Endothelial cell of umbilical vein (primary cell): ENCODE measurements around the gene MAML3. TPM values are rescaled to one million over a fixed set of nuclear protein-coding genes. Genes with fewer than 3 reads are reported as not detected.

Experiments
- BruUV-seq: library from RNA; stranded (reverse); fragments of 400-500 nt; replicated peaks from 2 replicates; lab custom pipeline; 2021; lab: Mats Ljungman, UMichigan
- CTCF ChIA-PET: fragments of 300-600, 350-600 bp; sonication (Branson Sonifier 250); formaldehyde crosslinking; loops from one replicate; lab custom pipeline; 2021; ENCODE audit warnings: antibody characterized with exemption, inconsistent platforms; lab: Charles Lee
- POLR2A ChIA-PET: fragments of 300-600, 350-600 bp; sonication (Branson Sonifier 250); formaldehyde crosslinking; loops from one replicate; lab custom pipeline; 2021; ENCODE audit warnings: antibody characterized with exemption, inconsistent platforms; lab: Charles Lee
- DNase-seq: peaks from one replicate; pipeline ENCODE4 v3.0.0-alpha.2; 2011; ENCODE audit warnings: low read depth, low spot score
- FAIRE-seq: peaks from 2 replicates; lab custom pipeline; 2011; peaks lifted over from hg19 to GRCh38; lab: Jason Lieb, UNC
- H2AFZ ChIP-seq: 2 replicates; pipeline ENCODE4 v1.6.0; 2012; ENCODE audit warnings: low read depth, low read length, control low read depth, inconsistent platforms
- H3K27ac ChIP-seq: 2 replicates; pipeline ENCODE4 v1.5.1; 2011; ENCODE audit warnings: low read depth, mild to moderate bottlenecking, control low read depth, low read length, moderate library complexity; ENCODE audit not compliant: insufficient read depth
- H3K27me3 ChIP-seq, 2 experiments: 2 replicates each; pipeline versions ENCODE4 v1.6.0 to v1.6.1; 2011; ENCODE audit warnings: low read length in 2 of 2, mixed read lengths in 1 of 2; ENCODE audit not compliant: control insufficient read depth in 2 of 2, insufficient read depth in 2 of 2
- H3K36me3 ChIP-seq, 2 experiments: 2 replicates in 1 of 2; 3 replicates in 1 of 2; pipeline ENCODE4 v1.5.1; 2011; ENCODE audit warnings: low read length in 2 of 2, mild to moderate bottlenecking in 1 of 2, moderate library complexity in 1 of 2; ENCODE audit not compliant: control insufficient read depth in 2 of 2, insufficient read depth in 2 of 2; ENCODE audit errors: extremely low read depth in 1 of 2
- H3K4me1 ChIP-seq: 3 replicates; pipeline ENCODE4 v1.5.1; 2011; ENCODE audit warnings: mild to moderate bottlenecking, low read length; ENCODE audit not compliant: control insufficient read depth, insufficient read depth; ENCODE audit errors: extremely low read depth
- H3K4me2 ChIP-seq: 2 replicates; pipeline ENCODE4 v1.6.1; 2011; ENCODE audit warnings: low read length, control low read depth, mixed read lengths; ENCODE audit not compliant: insufficient read depth
- H3K4me3 ChIP-seq, 3 experiments: fragments of 200-600 bp in 1 of 3; sonication (generic), shearing (Covaris generic) in 1 of 3; replicated peaks in 1 of 3; 2 replicates each; pipeline ENCODE4 v1.5.1; 2011 to 2016; ENCODE audit warnings: control low read depth in 3 of 3, low read length in 3 of 3, mild to moderate bottlenecking in 2 of 3, inconsistent platforms in 1 of 3, low read depth in 1 of 3, moderate library complexity in 1 of 3; ENCODE audit not compliant: insufficient read depth in 1 of 3
- H3K79me2 ChIP-seq: 2 replicates; pipeline ENCODE4 v1.6.0; 2012; ENCODE audit warnings: low read length, inconsistent platforms; ENCODE audit not compliant: control insufficient read depth, insufficient read depth
- H3K9ac ChIP-seq: replicated peaks from 2 replicates; pipeline ENCODE3; 2011; ENCODE audit warnings: low read length, control low read depth; ENCODE audit not compliant: insufficient read depth; ENCODE audit errors: extremely low read depth
- H3K9me1 ChIP-seq: replicated peaks from 3 replicates; pipeline ENCODE4 v1.6.0; 2011; ENCODE audit warnings: mild to moderate bottlenecking, low read length; ENCODE audit not compliant: control insufficient read depth, insufficient read depth; ENCODE audit errors: extremely low read depth
- H3K9me3 ChIP-seq: replicated peaks from 2 replicates; pipeline ENCODE4 v1.5.1; 2012; ENCODE audit warnings: low read length, inconsistent platforms; ENCODE audit not compliant: control insufficient read depth, insufficient read depth
- H4K20me1 ChIP-seq: replicated peaks from 2 replicates; pipeline ENCODE3; 2011; ENCODE audit warnings: mild to moderate bottlenecking, low read length; ENCODE audit not compliant: control insufficient read depth, insufficient read depth; ENCODE audit errors: extremely low read depth
- CTCF ChIP-seq, 2 donors: IDR thresholded peaks; 1 replicate in 1 of 2; 2 replicates in 1 of 2; pipeline ENCODE4 v1.5.1; 2011; ENCODE audit warnings: low read length in 2 of 2, mild to moderate bottlenecking in 2 of 2, moderate library complexity in 2 of 2, control low read depth in 1 of 2, inconsistent platforms in 1 of 2, low read depth in 1 of 2; ENCODE audit not compliant: insufficient read depth in 1 of 2; ENCODE audit errors: extremely low read depth in 1 of 2
- EZH2 ChIP-seq: IDR thresholded peaks from 2 replicates; pipeline ENCODE4 v1.6.1; 2012; ENCODE audit warnings: borderline replicate concordance, low read depth, mild to moderate bottlenecking, moderate library complexity, low read length, inconsistent platforms; ENCODE audit not compliant: severe bottlenecking
- FOS ChIP-seq: IDR thresholded peaks from 2 replicates; pipeline ENCODE4 v1.6.1; 2011; ENCODE audit warnings: mild to moderate bottlenecking, low read length, moderate library complexity, borderline replicate concordance; ENCODE audit not compliant: insufficient read depth
- dilution Hi-C: fragments of 300-500 bp; cut with MboI; formaldehyde crosslinking; loops from one replicate; pipeline ENCODE4 v1.15.0; 2019; ENCODE audit warnings: low sequenced_read_pairs; ENCODE audit not compliant: extremely low pct_ligation_motif_present
- intact Hi-C: fragments of 100-400 bp; cut with micrococcal nuclease; formaldehyde crosslinking; loops from one replicate; pipeline ENCODE4 v1.10.0; 2022
- polyA plus RNA-seq, 4 experiments: library from polyadenylated mRNA; depleted of rRNA in 3 of 4; stranded (reverse) in 3 of 4; unstranded in 1 of 4; fragments of >200 nt; gene quantifications; 2 replicates each; pipeline versions ENCODE4 v1.2.1 to v1.2.3, GENCODE V29; 2011 to 2012; ENCODE audit warnings: missing spikeins in 1 of 4
- total RNA-seq: library from RNA; stranded (reverse); gene quantifications from 2 replicates; pipeline ENCODE4 v1.2.3, GENCODE V29; 2021
- TF ChIP-seq, protein P1 (sequence below): IDR thresholded peaks from 2 replicates; pipeline ENCODE4 v1.6.1; 2011; ENCODE audit not compliant: insufficient read depth, insufficient read length

Gene MAML3
- total and polyA plus RNA-seq, 2 donors (not counting 3 experiments of a cell fraction or from before 2014, with no cell fraction given), result 14.0 to 20.3 TPM

DNA sequence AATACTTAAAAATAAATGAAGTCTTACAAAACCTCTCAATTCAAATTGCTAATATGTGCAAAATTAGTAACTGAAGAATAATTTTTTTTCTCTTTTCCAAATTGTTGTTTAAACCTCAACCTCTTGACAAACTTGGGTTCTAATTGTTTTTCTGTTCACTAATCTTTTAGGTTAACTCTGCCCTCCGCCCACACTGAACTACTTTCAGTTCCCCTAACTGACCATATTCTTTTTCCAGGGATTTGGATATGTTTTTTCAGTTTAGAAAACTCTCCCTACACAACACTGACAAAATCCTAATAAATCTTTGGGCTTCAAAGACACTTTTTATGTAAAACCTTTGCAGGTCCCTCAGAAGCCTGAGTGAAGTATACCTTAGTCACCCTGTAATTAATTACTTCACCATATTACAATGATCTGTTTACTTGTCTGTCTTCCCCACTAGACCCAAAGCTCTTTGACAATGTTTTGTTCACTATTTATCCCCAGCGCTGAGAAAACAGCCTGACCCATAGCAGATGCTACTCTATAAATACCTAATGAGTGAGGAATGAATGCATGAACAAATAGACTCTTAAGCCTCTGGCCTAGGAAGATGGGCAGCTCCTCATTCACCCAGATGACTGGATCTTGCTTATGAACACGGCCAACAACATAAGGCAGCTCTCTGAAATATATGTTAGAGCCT lies 134.9 kb downstream of the MAML3 start:
- Histone ChIP-seq H3K4me3 (no peak overlapping the region), H2AFZ (no peak overlapping the region), H3K4me1 (no peaks in the 10 kb centered on the region), H4K20me1 (no peaks in the 10 kb centered on the region), H3K9me3 (no peaks in the 10 kb centered on the region), H3K9ac (no peak overlapping the region), H3K79me2 (no peaks in the 10 kb centered on the region), H3K36me3 (no peaks in the 10 kb centered on the region), H3K27me3 (no peaks in the 10 kb centered on the region), H3K4me2 (no peak overlapping the region), H3K9me1 (no peaks in the 10 kb centered on the region), H3K27ac (no peak overlapping the region)
- ChIA-PET CTCF (interaction anchor here (0.8 to 1.0 kb wide), 3 partner anchors 33 to 234 kb away, joined by 3 read pairs; no protein-coding TSS in a partner anchor), POLR2A (no interaction called here)
- DNase-seq (no peak), FAIRE-seq (no peak)
- TF ChIP-seq EZH2, result no peak
- TF ChIP-seq FOS, result no peak
- TF ChIP-seq, protein P1, sequence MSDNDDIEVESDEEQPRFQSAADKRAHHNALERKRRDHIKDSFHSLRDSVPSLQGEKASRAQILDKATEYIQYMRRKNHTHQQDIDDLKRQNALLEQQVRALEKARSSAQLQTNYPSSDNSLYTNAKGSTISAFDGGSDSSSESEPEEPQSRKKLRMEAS, result no peak
- TF ChIP-seq CTCF (IDR thresholded peaks at IDR 0.05; ENCODE audit: extremely low read depth in 1 of 2, insufficient read depth in 1 of 2, low read depth in 1 of 2, low read length in 2 of 2), result no peak
- intact Hi-C loops (no loop called here), dilution Hi-C loops (no loop called here)
- no TSS peak for BruUV-seq
